Stimulated activated CD8-positive, alpha-beta memory T cell treated with anti-CD3 and anti-CD28 coated beads, Interleukin-12 subunit alpha, Interleukin-12 subunit beta, amount 100 ng/mL, for 4 hours (primary cell): ENCODE measurements around the gene GMPR.
"Not testable (repeated sequence)": the region's sequence is repeated elsewhere in the genome, so short reads cannot be mapped to it uniquely, and the experiment has no call there.

Source experiments
- DNase-seq: peaks from one replicate; pipeline ENCODE4 v3.0.0-alpha.2; 2020; ENCODE audit warnings: low read depth

GMPR gene

GRCh38 chr6:16225062-16225731 is 13.2 kb upstream of the GMPR start:
- not testable (repeated sequence) for DNase-seq

- not testable (repeated sequence) for DNase-seq
These were observed 12.0 kb upstream of the GMPR start for GRCh38 chr6:16226117-16227047.

DNA sequence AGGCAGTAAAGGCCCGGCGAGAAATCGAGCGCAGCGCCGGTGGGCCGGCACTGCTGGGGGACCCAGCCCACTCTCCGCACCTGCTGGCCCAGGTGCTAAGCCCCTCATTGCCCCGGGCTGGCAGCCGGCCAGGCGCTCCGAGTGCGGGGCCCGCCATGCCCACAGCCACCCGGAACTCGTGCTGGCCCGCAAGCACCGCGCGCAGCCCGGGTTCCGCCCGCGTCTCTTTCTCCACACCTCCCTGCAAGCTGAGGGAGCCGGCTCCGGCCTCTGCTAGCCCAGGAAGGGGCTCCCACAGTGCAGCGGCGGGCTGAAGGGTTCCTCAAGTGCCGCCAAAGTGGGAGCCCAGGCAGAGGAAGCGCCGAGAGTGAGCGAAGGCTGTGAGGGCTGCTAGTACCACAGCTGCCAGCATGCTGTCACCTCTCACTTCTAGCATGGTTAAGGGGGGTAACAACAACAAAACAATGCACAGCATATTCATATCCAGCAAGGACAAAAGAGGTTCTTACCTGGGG is 11.3 kb upstream of the GMPR start:
- DNase-seq: no peak

DNA sequence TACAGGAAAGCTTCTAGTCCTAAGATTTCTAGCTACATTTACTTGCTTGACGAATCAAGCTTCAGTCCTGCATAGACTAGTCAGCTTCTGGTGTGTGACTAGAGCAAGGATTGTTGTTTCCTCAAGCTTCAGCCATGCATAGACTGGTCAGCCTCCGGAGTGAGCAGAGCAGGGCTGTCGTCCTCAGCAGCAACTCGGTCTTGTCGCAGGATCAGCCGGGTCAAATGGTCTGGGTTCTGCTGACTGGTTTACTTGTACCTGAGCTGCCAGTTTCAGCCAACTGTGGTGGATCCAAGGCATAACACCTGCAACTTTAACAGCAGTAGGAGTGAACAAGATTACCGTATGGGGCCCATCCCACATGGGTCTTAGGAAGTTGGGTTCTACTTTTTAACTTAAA is 10.8 kb upstream of the GMPR start:
- no peak for DNase-seq

GRCh38 chr6:16228043-16228442 is 10.3 kb upstream of the GMPR start:
- DNase-seq: no peak

GRCh38 chr6:16228709-16229665 is 9.4 kb upstream of the GMPR start:
- no peak for DNase-seq

DNA sequence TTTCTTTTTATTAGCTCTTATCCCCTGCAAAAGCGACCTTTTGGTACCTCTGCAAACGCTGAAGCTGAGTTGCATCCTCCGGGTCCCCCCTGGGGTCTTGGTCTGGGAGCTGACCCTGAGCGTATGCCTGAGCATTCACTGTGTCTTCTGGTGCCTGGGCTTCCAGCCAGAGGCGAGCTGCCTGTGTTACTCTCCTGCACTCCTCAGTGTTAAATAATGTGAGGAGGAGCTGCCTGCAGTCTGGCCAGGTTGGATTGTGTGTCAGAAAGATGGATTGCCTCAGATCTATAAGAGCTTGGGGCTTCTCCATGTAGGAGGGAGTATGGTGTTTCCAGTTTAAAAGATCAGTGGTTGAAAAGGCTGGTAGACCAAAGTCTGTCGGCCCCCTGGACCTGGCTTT is 8.7 kb upstream of the GMPR start:
- DNase-seq: no peak

GRCh38 chr6:16230953-16231352 is 7.4 kb upstream of the GMPR start:
- DNase-seq: no peak

DNA sequence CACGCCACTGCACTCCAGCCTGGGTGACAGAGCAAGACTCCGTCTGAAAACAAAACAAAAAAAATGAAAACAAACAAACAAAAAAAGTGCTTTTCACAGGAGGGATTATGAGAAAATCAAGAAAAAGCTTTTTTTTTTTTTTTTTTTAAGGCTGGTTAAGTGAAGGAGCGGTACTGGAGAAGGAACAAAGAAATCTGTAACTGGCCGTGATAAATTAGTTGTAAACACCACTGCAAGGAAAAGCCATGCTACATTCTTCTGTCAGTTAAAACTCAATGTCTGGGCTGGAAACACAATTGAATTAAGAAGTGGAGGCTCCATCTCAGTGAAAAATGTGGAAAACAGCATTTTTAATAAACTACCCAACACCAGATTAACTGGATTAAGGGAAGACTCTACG is 6.3 kb upstream of the GMPR start:
- DNase-seq: no peak

- DNase-seq: no peak
These were observed 2.3 kb upstream of the GMPR start for GRCh38 chr6:16236009-16236501.

DNA sequence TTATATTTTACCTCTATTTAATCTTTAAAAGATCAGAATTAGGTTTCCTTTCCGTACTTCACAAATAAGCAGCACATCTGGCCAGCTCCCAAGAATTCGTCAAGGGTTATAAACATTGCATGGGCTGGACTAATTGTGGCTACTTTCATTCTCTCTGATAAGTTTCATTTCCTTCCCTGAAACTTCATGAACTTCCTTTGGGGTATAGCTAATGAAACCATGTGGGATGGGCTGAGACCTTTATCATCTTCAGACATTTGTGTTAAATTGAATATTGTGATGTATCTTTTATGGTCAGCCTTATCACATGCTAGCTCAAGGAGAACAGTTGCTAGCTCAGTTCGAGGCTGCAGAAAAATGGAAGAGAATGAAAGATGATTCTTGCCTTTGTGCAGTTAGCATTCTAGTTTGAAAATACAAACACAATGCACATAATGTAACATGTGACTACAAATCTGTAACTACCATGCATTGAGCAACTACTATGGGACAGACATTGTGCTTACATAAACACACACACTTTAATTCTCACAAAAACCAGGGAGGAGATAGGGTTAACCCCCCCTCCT is 1.7 kb upstream of the GMPR start:
- no peak for DNase-seq

DNA sequence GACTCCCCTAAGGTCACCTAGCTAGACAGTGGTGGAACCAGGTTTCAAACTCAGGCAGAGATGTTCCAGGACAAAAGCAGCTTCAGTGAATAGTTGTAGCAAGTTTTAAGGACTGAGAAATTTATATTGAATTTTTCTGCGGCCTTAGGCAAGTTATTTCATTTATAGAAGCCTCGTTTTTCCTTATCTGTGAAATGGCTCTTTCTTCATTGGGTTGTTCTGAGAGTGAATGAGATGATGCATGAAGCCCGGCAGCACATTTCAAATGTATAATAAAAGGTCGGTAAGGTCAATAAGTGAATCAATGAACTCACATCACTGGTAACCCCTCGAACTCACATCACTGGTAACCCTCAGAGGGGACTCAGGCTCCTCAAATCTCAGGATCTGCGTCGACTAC is 1.1 kb upstream of the GMPR start:
- no peak for DNase-seq

GRCh38 chr6:16238963-16239797 is 793 bp downstream of the GMPR start:
- DNase-seq: no peak

DNA sequence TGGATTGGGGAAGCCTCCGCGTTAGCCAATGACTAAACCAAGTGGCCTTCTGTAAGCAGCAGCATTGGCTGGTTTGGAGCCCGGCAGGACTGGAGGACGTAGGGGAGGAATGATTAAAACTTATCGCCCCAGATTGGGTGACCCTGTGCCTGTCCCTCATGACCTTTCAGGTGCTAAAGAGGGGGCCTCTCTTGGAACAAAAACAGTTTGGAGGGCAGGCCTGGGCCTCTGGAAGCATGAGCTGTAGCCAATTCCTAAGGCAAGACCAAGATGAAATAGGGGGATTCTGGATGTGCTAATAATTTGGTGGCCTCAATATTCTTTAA is 1.4 kb downstream of the GMPR start:
- no peak for DNase-seq

DNA sequence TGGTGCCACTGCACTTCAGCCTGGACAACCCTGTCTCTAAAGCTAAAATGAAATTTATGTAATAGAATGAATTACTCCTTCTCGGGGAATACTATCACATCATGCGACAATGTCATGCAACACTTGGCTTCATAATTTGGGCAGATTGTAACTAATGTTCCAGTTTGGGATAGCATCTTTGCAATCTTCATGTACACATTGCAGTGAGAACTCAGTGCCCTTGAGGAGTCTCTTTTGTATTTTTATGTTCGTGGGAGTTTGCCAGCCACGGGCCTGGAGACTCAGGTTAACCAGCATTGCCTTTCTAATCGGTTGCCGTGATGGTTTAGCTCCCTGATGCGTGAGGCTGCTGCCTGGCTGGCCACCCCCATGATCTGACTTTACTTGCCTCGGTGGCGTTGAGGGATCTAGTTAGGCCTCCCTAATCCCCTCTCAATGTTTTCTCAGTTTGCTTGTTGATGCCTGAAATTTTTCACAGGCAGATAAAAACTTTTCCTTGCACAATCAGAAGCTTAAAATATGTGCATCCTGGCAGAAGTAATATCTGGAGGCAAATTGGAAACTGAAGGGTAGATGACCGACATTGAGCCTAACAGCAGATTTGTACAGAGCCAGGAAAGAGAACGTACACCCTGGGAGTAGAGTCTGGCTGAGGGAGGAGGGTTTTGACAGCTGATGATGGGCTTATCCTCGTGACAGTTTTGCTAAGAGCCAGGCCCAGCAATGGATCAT is 2.4 kb downstream of the GMPR start:
- DNase-seq: no peak

DNA sequence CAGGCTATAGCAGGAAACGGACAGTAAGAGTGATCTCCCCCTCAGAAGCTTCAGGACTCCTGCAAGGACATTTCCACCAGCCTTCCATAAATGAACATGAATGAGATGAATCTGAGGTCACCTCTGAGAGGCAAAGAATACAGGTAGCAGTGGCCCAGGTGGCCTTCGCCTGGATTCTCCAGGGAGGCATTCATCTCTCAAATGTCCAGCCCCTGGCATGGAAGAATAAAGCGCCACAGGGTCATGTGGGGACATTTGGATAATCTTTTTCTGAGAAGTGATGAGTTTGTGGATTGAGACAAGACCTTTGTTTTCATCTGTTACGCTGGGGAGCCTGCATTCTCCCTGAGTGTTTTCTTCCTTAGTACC is 2.9 kb downstream of the GMPR start:
- DNase-seq: no peak

- no peak for DNase-seq
These were observed 4.7 kb downstream of the GMPR start for GRCh38 chr6:16243055-16243454.

GRCh38 chr6:16243664-16244063 is 5.3 kb downstream of the GMPR start:
- no peak for DNase-seq

- DNase-seq: no peak
These were observed 6.1 kb downstream of the GMPR start for GRCh38 chr6:16244446-16244845.

- DNase-seq: no peak
These were observed 6.6 kb downstream of the GMPR start for GRCh38 chr6:16244869-16245451.
